ENCODE data around the gene ABHD8.
A peak's percentile ranks its signal among the peaks of the same experiment; 100 is the strongest.
"Not testable (repeated sequence)": the region's sequence is repeated elsewhere in the genome, so short reads cannot be mapped to it uniquely, and the experiment has no call there.

ABHD8 gene

GRCh38 chr19:17304386-17305215, 1.4 kb upstream of the ABHD8 start:
- DNase-seq (ENCODE audit: low read depth, low spot score), result no peak
- peak overlapping the region; percentile 89 for H3K4me3 ChIP-seq (ENCODE audit: low read length)

GRCh38 chr19:17303940-17304267, 679 bp upstream of the ABHD8 start:
- no peak for DNase-seq (ENCODE audit: low read depth, low spot score)
- H3K4me3 ChIP-seq (ENCODE audit: low read length), result no peak overlapping the region; the same call in 1 of the 2 replicates

DNA sequence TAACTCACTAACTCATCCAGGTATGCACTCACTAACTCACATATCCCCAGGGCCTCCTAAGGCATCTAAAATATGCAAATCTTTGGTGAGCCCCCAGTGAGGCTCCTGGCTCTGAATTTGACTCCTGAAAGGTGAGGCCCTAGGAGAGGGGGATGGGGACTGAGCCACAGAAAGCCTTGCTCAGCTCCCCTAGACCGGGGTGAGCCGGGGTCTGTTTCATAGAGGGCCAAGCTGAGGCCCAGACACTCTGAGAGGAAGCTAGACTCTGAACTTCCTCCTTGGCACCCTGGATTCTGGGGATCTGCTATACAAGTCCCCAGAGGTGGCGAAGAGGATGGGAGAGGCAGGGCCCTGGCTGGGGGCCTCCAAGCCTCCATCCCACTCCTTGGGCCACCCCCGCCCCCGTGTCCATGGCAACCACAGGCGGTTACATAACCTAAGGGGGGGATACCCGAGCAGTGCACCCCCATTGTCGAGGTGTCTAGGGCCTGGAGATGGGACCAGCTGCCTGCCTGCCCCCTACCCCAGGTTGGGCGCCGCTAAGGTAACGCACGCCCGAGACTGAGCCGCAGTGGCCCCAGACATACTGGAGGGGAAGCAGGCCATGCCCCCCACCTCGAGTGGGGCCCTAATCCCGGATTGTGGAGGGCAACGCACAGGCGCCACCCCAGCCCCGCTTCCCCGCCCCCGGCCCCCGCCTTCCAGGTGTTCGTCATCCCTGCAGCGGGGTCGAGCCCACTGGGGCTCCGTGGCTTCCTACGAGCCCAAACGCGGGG, 646 bp downstream of the ABHD8 start:
- no peak for DNase-seq (ENCODE audit: low read depth, low spot score)
- peak overlapping the region; percentile 62 for H3K4me3 ChIP-seq (ENCODE audit: low read length)

GRCh38 chr19:17300992-17301619, 2.1 kb downstream of the ABHD8 start:
- no peak overlapping the region for H3K4me3 ChIP-seq (ENCODE audit: low read length)
- no peak for DNase-seq (ENCODE audit: low read depth, low spot score)

GRCh38 chr19:17296976-17297375, 6.2 kb downstream of the ABHD8 start:
- H3K4me3 ChIP-seq (ENCODE audit: low read length), result no peak overlapping the region
- DNase-seq (ENCODE audit: low read depth, low spot score), result no peak

- no peak for DNase-seq (ENCODE audit: low read depth, low spot score)
- H3K4me3 ChIP-seq (ENCODE audit: low read length), result no peak overlapping the region
These were observed 7.0 kb downstream of the ABHD8 start for GRCh38 chr19:17296273-17296672.

DNA sequence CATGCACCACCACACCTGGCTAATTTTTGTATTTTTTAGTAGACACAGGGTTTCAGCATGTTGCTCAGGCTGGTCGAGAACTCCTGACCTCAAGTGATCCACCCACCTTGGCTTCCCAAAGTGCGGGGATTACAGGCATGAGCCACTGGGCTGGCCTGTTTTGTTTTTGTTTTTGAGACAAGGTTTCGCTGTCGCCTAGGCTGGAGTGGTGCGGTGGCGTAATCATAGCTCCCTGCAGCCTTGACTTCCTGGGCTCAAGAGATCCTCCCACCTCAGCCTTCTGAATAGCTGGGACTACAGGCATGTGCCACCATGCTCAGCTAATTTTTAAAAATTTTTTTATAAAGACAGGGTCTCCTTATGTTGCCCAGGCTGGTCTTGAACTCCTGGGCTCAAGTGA, 7.7 kb downstream of the ABHD8 start:
- not testable (repeated sequence) for H3K4me3 ChIP-seq (ENCODE audit: low read length); DNase-seq (ENCODE audit: low read depth, low spot score)

DNA sequence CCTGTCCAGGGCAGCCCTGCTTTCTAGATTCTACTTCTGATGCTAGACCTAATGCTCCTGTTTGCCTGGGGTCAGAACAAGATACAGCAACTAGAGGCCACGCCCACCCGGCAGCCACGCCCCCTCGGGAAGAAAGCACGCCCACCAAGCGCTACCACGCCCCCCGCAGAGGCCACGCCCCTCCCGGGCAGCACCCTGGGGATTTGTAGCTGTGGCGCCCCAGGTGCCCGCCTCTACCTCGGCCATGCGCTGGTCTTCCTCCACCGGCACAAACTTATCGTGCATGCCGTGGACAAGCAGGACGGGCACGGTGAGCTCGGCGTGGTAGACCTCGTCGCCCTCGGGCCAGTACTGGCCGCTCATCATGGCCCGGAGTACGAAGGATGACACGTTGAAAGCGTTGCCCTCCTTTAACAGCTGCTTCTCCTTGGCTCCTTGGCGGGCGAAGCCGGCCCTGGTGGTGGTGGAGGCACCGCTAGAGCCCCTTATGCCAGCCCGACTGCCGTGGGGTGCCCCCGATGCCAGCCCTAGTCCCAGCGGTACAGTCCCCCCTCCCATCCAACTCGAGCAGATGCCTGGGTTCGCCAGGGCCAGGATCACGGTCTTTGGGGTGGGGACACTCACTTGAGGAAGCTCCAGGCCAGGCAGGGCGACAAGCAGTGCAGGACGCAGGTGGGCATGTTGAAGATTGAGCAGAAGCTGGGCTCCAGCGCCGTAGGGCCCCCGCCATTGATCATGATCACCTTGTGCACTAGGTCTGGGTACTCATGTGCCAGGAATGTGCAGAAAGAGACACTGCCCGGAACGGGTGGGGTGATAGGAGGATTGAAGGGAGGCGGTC, 9.0 kb downstream of the ABHD8 start:
- H3K4me3 ChIP-seq (ENCODE audit: low read length), result no peak overlapping the region
- peak; percentile 35 for DNase-seq (ENCODE audit: low read depth, low spot score)

- DNase-seq (ENCODE audit: low read depth, low spot score), result no peak
- H3K4me3 ChIP-seq (ENCODE audit: low read length), result no peak overlapping the region
These were observed 9.6 kb downstream of the ABHD8 start for GRCh38 chr19:17293605-17294004.

DNA sequence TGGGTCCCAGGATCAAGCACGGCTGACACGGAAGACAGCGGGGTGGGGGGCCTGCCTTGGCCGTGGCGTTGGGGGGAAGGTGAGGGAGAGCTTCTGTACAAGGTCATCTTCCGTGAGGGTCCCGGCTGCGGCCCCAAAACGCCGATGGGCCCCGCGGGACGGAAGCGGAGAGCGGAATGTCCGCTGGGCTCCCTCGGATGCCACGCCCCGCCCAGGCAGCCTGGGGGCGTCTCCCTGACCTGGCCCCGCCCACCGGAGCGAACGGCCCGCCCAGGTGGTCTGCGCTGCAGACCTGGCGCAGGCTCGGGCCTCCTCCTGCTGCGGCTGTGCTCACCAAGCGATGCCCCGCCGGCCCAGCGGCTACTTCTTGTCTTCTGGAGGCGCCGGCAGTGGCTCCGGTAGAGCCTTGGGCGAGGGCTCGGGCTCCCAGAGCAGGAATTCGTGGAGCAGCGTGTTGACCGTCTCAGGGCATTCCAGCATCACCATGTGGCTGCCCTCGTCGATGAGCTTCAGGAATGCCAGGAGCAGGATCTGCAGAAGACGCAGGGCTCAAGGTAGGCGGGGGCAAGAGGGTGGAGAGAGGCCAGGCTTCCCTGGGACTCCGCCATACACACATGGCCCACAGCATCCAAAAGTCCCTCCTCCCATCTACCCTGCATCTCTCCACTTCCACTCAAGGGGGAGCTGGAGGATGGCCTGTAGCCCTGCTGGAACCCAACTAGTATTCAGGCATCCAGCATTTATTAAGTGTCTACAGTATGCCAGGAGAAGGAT, 10.7 kb downstream of the ABHD8 start:
- H3K4me3 ChIP-seq (ENCODE audit: low read length), result peak overlapping the region; percentile 80
- peak; percentile 81 for DNase-seq (ENCODE audit: low read depth, low spot score)

GRCh38 chr19:17289489-17289888, 13.7 kb downstream of the ABHD8 start:
- no peak overlapping the region for H3K4me3 ChIP-seq (ENCODE audit: low read length)
- peak; percentile 42 for DNase-seq (ENCODE audit: low read depth, low spot score)

DNA sequence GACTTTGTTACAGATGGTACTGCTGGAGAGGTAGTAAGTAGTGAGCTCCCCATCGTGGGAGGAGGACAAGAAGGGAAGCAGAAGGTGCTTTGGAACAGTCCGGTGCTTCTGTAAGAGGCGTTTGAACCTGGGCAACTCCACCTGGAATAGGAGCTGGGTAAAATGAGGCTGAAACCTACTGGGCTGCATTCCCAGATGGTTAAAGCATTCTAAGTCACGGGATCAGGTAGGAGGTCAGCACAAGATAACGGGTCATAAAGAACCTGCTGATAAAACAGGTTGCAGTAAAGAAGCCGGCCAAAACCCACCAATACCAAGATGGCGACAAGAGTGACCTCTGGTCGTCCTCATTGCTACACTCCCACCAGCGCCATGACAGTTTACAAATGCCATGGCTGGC, 16.5 kb downstream of the ABHD8 start:
- H3K4me3 ChIP-seq (ENCODE audit: low read length), result no peak overlapping the region
- no peak for DNase-seq (ENCODE audit: low read depth, low spot score)

- no peak overlapping the region for H3K4me3 ChIP-seq (ENCODE audit: low read length)
- no peak for DNase-seq (ENCODE audit: low read depth, low spot score)
These were observed 17.0 kb downstream of the ABHD8 start for GRCh38 chr19:17286263-17286662.

DNA sequence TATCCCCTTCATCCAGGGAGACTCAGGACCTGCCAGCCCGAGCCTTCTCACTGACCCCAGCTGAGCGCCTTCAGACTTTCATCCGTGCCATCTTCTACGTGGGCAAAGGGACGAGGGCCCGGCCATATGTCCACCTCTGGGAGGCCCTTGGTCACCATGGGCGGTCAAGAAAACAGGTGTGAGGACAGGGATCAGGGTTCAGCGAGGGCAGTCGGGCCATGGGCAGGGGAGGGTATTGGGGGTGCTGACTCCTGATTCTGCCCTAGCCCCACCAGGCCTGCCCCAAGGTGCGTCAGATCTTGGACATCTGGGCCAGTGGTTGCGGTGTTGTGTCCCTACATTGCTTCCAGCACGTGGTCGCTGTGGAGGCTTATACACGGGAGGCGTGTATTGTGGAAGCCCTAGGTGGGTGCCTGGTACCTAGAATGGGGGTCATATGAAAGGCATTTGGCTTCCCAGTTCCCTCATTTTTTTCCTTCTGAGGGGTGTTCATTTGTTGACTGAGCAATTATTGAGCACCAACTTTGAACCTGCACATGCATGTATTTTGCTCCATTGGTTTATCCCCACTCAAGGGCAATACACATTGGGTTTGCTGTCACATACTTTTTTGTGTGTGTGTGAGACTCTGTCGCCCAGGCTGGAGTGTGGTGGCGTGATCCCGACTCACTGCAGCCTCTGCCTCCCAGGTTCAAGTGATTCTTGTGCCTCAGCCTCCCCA, 17.6 kb downstream of the ABHD8 start:
- DNase-seq (ENCODE audit: low read depth, low spot score), result no peak
- no peak overlapping the region for H3K4me3 ChIP-seq (ENCODE audit: low read length)

DNA sequence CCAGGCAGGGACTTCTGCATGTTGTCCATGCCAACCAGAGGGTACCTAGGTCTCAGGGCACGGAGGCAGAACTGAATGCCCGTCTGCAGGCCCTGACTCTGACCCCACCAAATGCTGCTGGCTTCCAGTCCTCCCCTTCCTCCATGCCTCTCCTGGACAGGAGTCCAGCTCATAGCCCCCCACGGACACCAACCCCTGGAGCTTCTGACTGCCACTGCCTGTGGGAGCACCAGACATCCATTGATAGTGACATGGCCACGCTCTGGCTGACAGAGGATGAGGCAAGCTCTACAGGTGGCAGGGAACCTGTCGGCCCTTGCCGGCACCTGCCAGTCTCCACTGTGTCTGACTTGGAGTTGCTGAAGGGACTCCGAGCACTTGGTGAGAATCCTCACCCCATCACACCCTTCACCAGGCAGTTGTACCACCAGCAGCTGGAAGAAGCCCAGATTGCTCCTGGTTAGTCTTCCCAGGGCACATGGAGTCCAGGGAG, 19.7 kb downstream of the ABHD8 start:
- DNase-seq (ENCODE audit: low read depth, low spot score), result no peak
- no peak overlapping the region for H3K4me3 ChIP-seq (ENCODE audit: low read length)

GRCh38 chr19:17282488-17283125, 20.6 kb downstream of the ABHD8 start:
- peak; percentile 44 for DNase-seq (ENCODE audit: low read depth, low spot score)

More at GRCh38 chr19:17282488-17283125, 20.6 kb downstream of the ABHD8 start:
- peak overlapping the region; percentile 60 for H3K4me3 ChIP-seq (ENCODE audit: low read length)

Measured in Jurkat, Clone E6-1 (cell line).